D721Med (cell line): ENCODE data around the gene KCTD15.
A peak's percentile ranks its signal among the peaks of the same experiment; 100 is the strongest.

ENCODE experiments used
- DNase-seq: peaks from one replicate; pipeline ENCODE4 v3.0.0; 2011; ENCODE audit warnings: low spot score; ENCODE audit not compliant: insufficient read length
- FAIRE-seq: peaks from 2 replicates; lab custom pipeline; 2011; peaks lifted over from hg19 to GRCh38; lab: Jason Lieb, UNC
- CTCF ChIP-seq: IDR thresholded peaks from 2 replicates; pipeline ENCODE4 v1.5.1; 2012; ENCODE audit warnings: mild to moderate bottlenecking, control low read depth; ENCODE audit not compliant: insufficient read depth; ENCODE audit errors: missing control alignments

The KCTD15 gene

GRCh38 chr19:33809960-33810359 lies 13.3 kb downstream of the KCTD15 start:
- DNase-seq = no peak

GRCh38 chr19:33810821-33811220 lies 14.2 kb downstream of the KCTD15 start:
- DNase-seq = no peak
- no peak for TF ChIP-seq CTCF

More at GRCh38 chr19:33809960-33810359, 13.3 kb downstream of the KCTD15 start:
- no peak for FAIRE-seq
- no peak for TF ChIP-seq CTCF

GRCh38 chr19:33811246-33811645 lies 14.6 kb downstream of the KCTD15 start:
- DNase-seq = no peak
- FAIRE-seq = no peak

More at GRCh38 chr19:33810821-33811220, 14.2 kb downstream of the KCTD15 start:
- no peak for FAIRE-seq

GRCh38 chr19:33811736-33812387 lies 15.2 kb downstream of the KCTD15 start:
- FAIRE-seq = no peak
- no peak for TF ChIP-seq CTCF
- no peak for DNase-seq

More at GRCh38 chr19:33811246-33811645, 14.6 kb downstream of the KCTD15 start:
- TF ChIP-seq CTCF = no peak

- no peak for DNase-seq
- FAIRE-seq = no peak
These were observed 16.0 kb downstream of the KCTD15 start for GRCh38 chr19:33812388-33813330.

GRCh38 chr19:33813391-33814101 lies 16.9 kb downstream of the KCTD15 start:
- DNase-seq (peak; percentile 17), FAIRE-seq (no peak)
- no peak for TF ChIP-seq CTCF

More at GRCh38 chr19:33812388-33813330, 16.0 kb downstream of the KCTD15 start:
- TF ChIP-seq CTCF = no peak
